Measurements from ENCODE around the gene MYH4. TPM values are rescaled to one million over a fixed set of nuclear protein-coding genes. Genes with fewer than 3 reads are reported as not detected.

Gene MYH4
- total RNA-seq, 1 donor from 2014 or later = under 0.01 TPM

DNA sequence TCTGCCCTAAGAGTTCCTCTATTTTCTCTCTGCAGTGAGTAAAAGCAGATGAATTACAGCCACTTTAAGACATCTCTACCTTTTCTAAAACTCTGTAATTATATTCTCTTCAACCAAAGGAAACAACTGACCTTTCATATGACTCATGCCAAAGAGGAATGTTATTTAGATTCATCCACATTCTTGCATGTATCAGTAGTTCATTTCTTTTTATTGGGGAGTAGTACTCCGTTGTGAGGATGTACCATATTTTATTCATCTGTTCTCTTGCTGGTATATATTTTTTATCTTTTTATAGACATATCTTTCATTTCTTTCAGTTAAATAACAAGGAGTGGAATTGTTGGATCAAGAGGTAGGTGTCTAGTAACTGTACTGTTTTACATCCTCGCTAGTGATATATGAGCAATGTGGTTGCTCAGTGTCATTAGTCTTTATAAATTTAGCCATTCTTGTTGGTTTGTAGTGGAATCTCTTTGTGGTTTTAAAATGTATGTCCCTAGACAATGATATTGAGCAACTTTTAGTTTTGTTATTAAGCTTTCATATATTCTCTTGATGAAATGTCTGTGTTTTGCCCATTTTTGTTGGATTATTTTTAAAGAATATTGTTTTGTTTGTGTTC is 39.8 kb downstream of the MYH4 start:
- Histone ChIP-seq H3K36me3 (ENCODE audit: control insufficient read depth in 3 of 3, insufficient read depth in 3 of 3, low read length in 3 of 3) (no peaks in the 10 kb centered on the region), H3K4me1 (ENCODE audit: control insufficient read depth in 3 of 3, insufficient read depth in 3 of 3, low read length in 3 of 3) (no peaks in the 10 kb centered on the region), H3K27me3 (ENCODE audit: control insufficient read depth in 3 of 3, insufficient read depth in 3 of 3, low read length in 3 of 3) (no peaks in the 10 kb centered on the region), H3K4me3 (ENCODE audit: low read length in 3 of 3) (no peak overlapping the region), H3K27ac (ENCODE audit: low read depth, low read length) (no peak overlapping the region), H3K9me3 (ENCODE audit: control insufficient read depth in 3 of 3, low read length in 3 of 3) (no peaks in the 10 kb centered on the region), H3K9ac (ENCODE audit: low read depth in 1 of 3, low read length in 3 of 3) (no peak overlapping the region)

DNA sequence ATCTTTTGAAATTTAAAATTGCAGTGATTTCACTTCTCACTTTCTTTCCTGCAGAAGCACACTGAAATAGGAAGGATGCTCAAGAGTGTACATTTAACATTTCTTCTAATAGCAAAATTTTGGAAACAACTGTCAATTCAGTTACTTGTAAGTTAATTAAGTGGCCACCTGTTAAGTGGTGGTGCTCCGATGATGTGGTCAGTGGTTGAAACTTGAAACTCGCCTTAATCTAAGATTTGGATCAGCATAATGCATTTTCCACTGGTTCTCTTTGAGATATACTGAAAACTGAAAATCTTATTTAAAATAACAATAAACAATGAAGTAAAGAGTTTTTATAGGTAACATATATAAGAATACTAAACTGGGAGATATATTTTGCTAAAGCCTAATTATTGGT is 40.6 kb downstream of the MYH4 start:
- H3K27me3 ChIP-seq (ENCODE audit: control insufficient read depth in 3 of 3, insufficient read depth in 3 of 3, low read length in 3 of 3) = no peaks in the 10 kb centered on the region
- no peak overlapping the region for H3K27ac ChIP-seq (ENCODE audit: low read depth, low read length)
- no peaks in the 10 kb centered on the region for H3K4me1 ChIP-seq (ENCODE audit: control insufficient read depth in 3 of 3, insufficient read depth in 3 of 3, low read length in 3 of 3)
- no peak overlapping the region for H3K9ac ChIP-seq (ENCODE audit: low read depth in 1 of 3, low read length in 3 of 3)
- H3K9me3 ChIP-seq (ENCODE audit: control insufficient read depth in 3 of 3, low read length in 3 of 3) = no peaks in the 10 kb centered on the region
- no peak overlapping the region for H3K4me3 ChIP-seq (ENCODE audit: low read length in 3 of 3)
- H3K36me3 ChIP-seq (ENCODE audit: control insufficient read depth in 3 of 3, insufficient read depth in 3 of 3, low read length in 3 of 3) = no peaks in the 10 kb centered on the region

DNA sequence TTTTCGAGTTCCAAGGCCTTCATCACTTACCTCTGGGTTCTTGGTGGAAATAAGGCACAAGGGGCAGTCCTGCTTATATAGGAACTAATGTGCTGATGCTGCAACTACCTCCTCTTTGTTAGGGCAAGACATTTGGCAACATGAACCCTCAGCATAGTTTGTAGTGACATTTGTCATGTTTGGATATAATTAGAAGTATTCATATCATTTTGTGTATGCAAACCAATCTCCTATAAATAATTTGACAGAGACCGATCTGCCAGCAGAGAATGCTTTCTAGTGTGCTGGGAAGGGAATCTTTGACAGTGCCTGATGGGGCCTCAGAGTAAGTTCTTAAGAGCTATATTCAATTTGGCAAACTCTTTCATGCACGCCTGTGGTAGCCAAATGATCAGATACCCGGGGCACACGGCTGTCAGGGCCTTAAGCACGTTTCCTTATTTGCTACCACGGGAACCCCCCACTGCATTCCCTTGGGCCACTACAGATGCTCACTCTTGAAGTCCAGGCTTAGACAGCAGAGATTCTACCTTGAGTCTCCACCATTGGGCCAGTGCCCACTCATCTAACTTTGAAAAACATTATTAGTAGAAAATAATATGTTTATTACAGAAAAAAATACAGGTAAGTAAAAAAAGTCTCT is 47.3 kb downstream of the MYH4 start, which contains the start of gene MYH8:
MYH8 (minus strand) TSS at position 51 of the 643 bp plus-strand sequence. CDS start 1,723 bp downstream, outside the sequence.
- Histone ChIP-seq H3K36me3 (ENCODE audit: control insufficient read depth in 3 of 3, insufficient read depth in 3 of 3, low read length in 3 of 3) (no peaks in the 10 kb centered on the region), H3K4me3 (ENCODE audit: low read length in 3 of 3) (no peak within 1 kb of the TSS), H3K4me1 (ENCODE audit: control insufficient read depth in 3 of 3, insufficient read depth in 3 of 3, low read length in 3 of 3) (no peaks in the 10 kb centered on the region), H3K9me3 (ENCODE audit: control insufficient read depth in 3 of 3, low read length in 3 of 3) (no peaks in the 10 kb centered on the region), H3K27me3 (ENCODE audit: control insufficient read depth in 3 of 3, insufficient read depth in 3 of 3, low read length in 3 of 3) (no peaks in the 10 kb centered on the region), H3K9ac (ENCODE audit: low read depth in 1 of 3, low read length in 3 of 3) (no peak within 1 kb of the TSS), H3K27ac (ENCODE audit: low read depth, low read length) (no peak within 1 kb of the TSS)

DNA sequence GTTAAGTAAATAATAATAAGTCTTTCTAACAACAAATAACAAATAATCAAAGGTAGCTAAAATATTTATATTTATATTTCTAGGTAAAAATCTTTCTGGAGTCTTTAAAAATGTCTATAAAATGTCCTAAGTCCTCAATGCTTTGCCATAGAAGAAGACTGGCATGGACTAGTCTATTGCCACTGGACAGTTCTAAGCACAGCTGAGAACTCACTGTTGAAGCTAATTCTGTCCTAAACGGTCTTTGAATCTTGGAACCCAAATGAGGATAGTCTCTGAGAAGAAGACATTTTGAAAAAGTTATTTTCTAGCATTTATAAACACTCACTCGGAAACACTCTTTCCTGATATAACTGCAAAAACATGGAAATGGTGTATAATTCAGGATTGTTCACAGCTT is 48.1 kb downstream of the MYH4 start:
- H3K4me1 ChIP-seq (ENCODE audit: control insufficient read depth in 3 of 3, insufficient read depth in 3 of 3, low read length in 3 of 3) = no peaks in the 10 kb centered on the region
- no peaks in the 10 kb centered on the region for H3K9me3 ChIP-seq (ENCODE audit: control insufficient read depth in 3 of 3, low read length in 3 of 3)
- no peak overlapping the region for H3K9ac ChIP-seq (ENCODE audit: low read depth in 1 of 3, low read length in 3 of 3)
- no peak overlapping the region for H3K4me3 ChIP-seq (ENCODE audit: low read length in 3 of 3)
- H3K27me3 ChIP-seq (ENCODE audit: control insufficient read depth in 3 of 3, insufficient read depth in 3 of 3, low read length in 3 of 3) = no peaks in the 10 kb centered on the region
- H3K27ac ChIP-seq (ENCODE audit: low read depth, low read length) = no peak overlapping the region
- no peaks in the 10 kb centered on the region for H3K36me3 ChIP-seq (ENCODE audit: control insufficient read depth in 3 of 3, insufficient read depth in 3 of 3, low read length in 3 of 3)

DNA sequence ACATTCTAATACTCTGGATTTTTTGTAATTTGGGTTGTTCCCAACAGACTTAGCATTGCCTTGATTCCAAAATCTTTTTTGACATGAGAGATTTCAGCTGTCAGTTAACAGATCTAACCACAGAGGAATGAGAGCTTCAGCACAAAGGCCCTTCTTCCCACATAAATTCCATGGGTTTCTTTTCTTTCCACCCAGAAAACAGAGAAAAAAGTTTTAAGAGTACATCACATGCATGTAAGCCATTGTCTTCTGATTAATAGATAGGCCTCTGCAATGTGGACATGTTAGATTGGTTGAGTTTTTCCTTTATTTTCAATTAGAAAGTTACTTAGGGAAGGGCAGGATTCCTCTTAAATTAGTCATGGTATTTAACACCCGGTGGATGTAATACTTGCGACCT is 48.5 kb downstream of the MYH4 start:
- Histone ChIP-seq H3K36me3 (ENCODE audit: control insufficient read depth in 3 of 3, insufficient read depth in 3 of 3, low read length in 3 of 3) (no peaks in the 10 kb centered on the region), H3K4me3 (ENCODE audit: low read length in 3 of 3) (no peak overlapping the region)

DNA sequence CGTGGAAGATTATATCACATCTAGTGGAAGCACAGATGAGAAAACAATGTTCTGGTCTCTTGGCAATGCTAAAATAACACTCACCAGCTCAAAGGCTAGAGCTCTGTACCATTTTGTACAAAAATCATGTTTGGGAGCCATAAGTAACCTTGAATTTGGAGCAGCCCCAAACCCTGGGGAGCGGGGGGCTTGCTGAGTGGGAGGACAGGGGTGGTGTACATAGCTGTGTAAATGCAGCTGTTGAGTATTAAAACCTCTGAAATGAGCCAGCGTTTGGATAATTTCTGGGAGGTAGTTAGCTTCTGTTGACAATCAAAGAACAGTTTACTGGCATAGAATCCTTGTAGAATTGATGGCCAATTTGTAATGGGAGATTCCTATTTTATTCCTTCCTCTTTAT is 51.9 kb downstream of the MYH4 start:
- H3K9me3 ChIP-seq (ENCODE audit: control insufficient read depth in 3 of 3, low read length in 3 of 3) = no peaks in the 10 kb centered on the region
- H3K9ac ChIP-seq (ENCODE audit: low read depth in 1 of 3, low read length in 3 of 3) = no peak overlapping the region
- H3K4me3 ChIP-seq (ENCODE audit: low read length in 3 of 3) = no peak overlapping the region
- H3K27me3 ChIP-seq (ENCODE audit: control insufficient read depth in 3 of 3, insufficient read depth in 3 of 3, low read length in 3 of 3) = no peaks in the 10 kb centered on the region
- no peaks in the 10 kb centered on the region for H3K4me1 ChIP-seq (ENCODE audit: control insufficient read depth in 3 of 3, insufficient read depth in 3 of 3, low read length in 3 of 3)
- no peaks in the 10 kb centered on the region for H3K36me3 ChIP-seq (ENCODE audit: control insufficient read depth in 3 of 3, insufficient read depth in 3 of 3, low read length in 3 of 3)
- no peak overlapping the region for H3K27ac ChIP-seq (ENCODE audit: low read depth, low read length)

More for the DNA sequence above, 48.5 kb downstream of the MYH4 start:
- H3K27me3 ChIP-seq (ENCODE audit: control insufficient read depth in 3 of 3, insufficient read depth in 3 of 3, low read length in 3 of 3) = no peaks in the 10 kb centered on the region
- no peak overlapping the region for H3K27ac ChIP-seq (ENCODE audit: low read depth, low read length)
- no peaks in the 10 kb centered on the region for H3K4me1 ChIP-seq (ENCODE audit: control insufficient read depth in 3 of 3, insufficient read depth in 3 of 3, low read length in 3 of 3)
- no peak overlapping the region for H3K9ac ChIP-seq (ENCODE audit: low read depth in 1 of 3, low read length in 3 of 3)
- H3K9me3 ChIP-seq (ENCODE audit: control insufficient read depth in 3 of 3, low read length in 3 of 3) = no peaks in the 10 kb centered on the region

DNA sequence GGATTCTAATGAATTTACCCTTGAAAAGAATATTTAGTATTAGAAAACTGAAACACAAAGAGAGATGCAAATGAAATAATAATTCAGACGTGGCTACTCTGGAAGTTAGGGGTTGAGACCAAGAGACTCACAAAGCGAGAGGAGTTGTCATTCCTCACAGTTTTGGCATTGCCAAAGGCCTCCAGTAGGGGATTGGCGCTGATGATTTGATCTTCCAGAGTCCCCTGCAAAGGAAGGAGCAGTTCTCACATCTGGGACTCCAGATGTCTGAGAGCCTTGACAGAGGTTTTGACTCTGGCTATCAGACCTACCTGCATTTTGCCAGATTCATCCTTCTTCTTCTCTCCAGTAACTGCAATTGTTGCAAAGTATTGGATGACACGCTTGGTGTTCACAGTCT is 54.2 kb downstream of the MYH4 start:
- Histone ChIP-seq H3K27me3 (ENCODE audit: control insufficient read depth in 3 of 3, insufficient read depth in 3 of 3, low read length in 3 of 3) (no peaks in the 10 kb centered on the region), H3K4me1 (ENCODE audit: control insufficient read depth in 3 of 3, insufficient read depth in 3 of 3, low read length in 3 of 3) (no peaks in the 10 kb centered on the region), H3K4me3 (ENCODE audit: low read length in 3 of 3) (no peak overlapping the region), H3K36me3 (ENCODE audit: control insufficient read depth in 3 of 3, insufficient read depth in 3 of 3, low read length in 3 of 3) (no peaks in the 10 kb centered on the region), H3K27ac (ENCODE audit: low read depth, low read length) (no peak overlapping the region), H3K9me3 (ENCODE audit: control insufficient read depth in 3 of 3, low read length in 3 of 3) (no peaks in the 10 kb centered on the region), H3K9ac (ENCODE audit: low read depth in 1 of 3, low read length in 3 of 3) (no peak overlapping the region)

DNA sequence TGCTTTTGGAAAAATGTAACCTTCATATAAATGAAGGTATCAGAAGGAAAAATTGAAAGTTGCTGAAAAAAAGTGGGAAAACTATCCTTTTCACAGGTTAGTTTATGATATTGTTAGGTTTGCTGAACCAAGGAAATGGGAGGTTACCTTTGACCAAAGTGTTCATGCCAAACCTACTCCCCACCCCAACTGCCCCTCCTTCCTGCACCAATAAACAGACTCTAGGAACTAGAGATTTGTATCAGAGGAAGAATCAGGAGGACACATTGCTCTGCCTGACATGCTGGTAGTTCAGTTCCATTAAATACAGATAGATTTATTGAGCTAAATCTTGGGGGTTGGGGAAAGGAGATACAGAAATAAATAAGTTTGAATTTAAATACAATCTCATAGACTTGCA is 65.8 kb downstream of the MYH4 start:
- Histone ChIP-seq H3K9ac (ENCODE audit: low read depth in 1 of 3, low read length in 3 of 3) (no peak overlapping the region), H3K9me3 (ENCODE audit: control insufficient read depth in 3 of 3, low read length in 3 of 3) (no peaks in the 10 kb centered on the region), H3K27ac (ENCODE audit: low read depth, low read length) (no peak overlapping the region), H3K4me3 (ENCODE audit: low read length in 3 of 3) (no peak overlapping the region), H3K4me1 (ENCODE audit: control insufficient read depth in 3 of 3, insufficient read depth in 3 of 3, low read length in 3 of 3) (no peaks in the 10 kb centered on the region), H3K36me3 (ENCODE audit: control insufficient read depth in 3 of 3, insufficient read depth in 3 of 3, low read length in 3 of 3) (no peaks in the 10 kb centered on the region), H3K27me3 (ENCODE audit: control insufficient read depth in 3 of 3, insufficient read depth in 3 of 3, low read length in 3 of 3) (no peaks in the 10 kb centered on the region)

DNA sequence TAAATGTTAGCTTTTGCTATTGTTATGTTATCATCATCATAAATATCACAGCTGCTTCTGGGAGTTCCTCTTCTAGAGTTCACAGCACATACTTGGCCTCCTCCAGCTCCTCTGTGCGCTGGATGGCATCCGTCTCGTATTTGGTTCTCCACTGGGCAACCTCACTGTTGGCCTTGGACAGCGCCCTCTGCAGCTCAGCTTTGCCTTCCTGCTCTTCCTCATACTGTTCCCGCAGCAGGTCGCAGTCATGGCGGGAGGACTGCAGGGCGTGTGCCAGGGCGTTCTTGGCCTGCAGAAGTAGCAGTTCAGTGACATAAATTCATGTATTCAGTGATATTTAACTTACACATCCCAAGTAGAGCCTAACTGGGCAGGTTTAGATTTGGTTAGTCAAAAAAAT is 71.0 kb downstream of the MYH4 start:
- no peak overlapping the region for H3K9ac ChIP-seq (ENCODE audit: low read depth in 1 of 3, low read length in 3 of 3)
- H3K27ac ChIP-seq (ENCODE audit: low read depth, low read length) = no peak overlapping the region
- H3K36me3 ChIP-seq (ENCODE audit: control insufficient read depth in 3 of 3, insufficient read depth in 3 of 3, low read length in 3 of 3) = no peaks in the 10 kb centered on the region
- no peaks in the 10 kb centered on the region for H3K9me3 ChIP-seq (ENCODE audit: control insufficient read depth in 3 of 3, low read length in 3 of 3)
- no peaks in the 10 kb centered on the region for H3K27me3 ChIP-seq (ENCODE audit: control insufficient read depth in 3 of 3, insufficient read depth in 3 of 3, low read length in 3 of 3)
- H3K4me3 ChIP-seq (ENCODE audit: low read length in 3 of 3) = no peak overlapping the region
- no peaks in the 10 kb centered on the region for H3K4me1 ChIP-seq (ENCODE audit: control insufficient read depth in 3 of 3, insufficient read depth in 3 of 3, low read length in 3 of 3)

DNA sequence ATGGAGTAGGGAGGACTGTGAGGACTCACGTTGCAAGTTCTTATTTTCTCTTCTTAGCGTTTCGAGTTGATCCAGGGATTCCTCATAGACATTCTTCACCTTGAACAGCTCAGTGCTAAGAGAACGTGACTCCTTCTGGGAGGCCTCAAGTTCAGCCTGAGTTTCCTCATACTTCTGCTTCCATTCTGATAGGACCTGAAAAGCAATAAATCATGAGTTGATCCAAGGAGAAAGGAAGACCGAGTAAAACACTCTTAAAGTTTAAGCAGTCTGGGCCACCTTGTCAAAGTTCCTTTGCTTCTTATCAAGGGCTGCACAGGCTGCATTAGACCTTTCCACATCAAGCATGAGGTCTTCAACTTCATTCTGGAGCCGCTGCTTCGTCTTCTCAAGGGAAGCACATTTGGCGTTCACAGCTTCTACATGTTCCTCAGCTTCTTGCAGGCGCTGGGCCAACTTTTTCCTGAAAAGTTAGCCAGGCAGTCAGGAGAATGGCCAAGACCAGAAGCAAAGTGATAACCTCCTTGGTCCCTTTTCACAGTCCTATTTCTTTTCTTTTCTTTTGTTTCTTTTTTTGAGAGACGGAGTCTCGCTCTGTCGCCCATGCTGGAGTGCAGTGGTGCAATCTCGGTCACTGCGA is 72.7 kb downstream of the MYH4 start:
- Histone ChIP-seq H3K27ac (ENCODE audit: low read depth, low read length) (no peak overlapping the region), H3K4me3 (ENCODE audit: low read length in 3 of 3) (no peak overlapping the region), H3K36me3 (ENCODE audit: control insufficient read depth in 3 of 3, insufficient read depth in 3 of 3, low read length in 3 of 3) (no peaks in the 10 kb centered on the region), H3K4me1 (ENCODE audit: control insufficient read depth in 3 of 3, insufficient read depth in 3 of 3, low read length in 3 of 3) (no peaks in the 10 kb centered on the region), H3K9ac (ENCODE audit: low read depth in 1 of 3, low read length in 3 of 3) (no peak overlapping the region), H3K9me3 (ENCODE audit: control insufficient read depth in 3 of 3, low read length in 3 of 3) (no peaks in the 10 kb centered on the region), H3K27me3 (ENCODE audit: control insufficient read depth in 3 of 3, insufficient read depth in 3 of 3, low read length in 3 of 3) (no peaks in the 10 kb centered on the region)
